ENCODE results near the gene CCRL2. TPM values are rescaled to one million over a fixed set of nuclear protein-coding genes. Genes with fewer than 3 reads are reported as not detected.

Gene CCRL2
- total RNA-seq, 1 donor from 2014 or later, result not detected

DNA sequence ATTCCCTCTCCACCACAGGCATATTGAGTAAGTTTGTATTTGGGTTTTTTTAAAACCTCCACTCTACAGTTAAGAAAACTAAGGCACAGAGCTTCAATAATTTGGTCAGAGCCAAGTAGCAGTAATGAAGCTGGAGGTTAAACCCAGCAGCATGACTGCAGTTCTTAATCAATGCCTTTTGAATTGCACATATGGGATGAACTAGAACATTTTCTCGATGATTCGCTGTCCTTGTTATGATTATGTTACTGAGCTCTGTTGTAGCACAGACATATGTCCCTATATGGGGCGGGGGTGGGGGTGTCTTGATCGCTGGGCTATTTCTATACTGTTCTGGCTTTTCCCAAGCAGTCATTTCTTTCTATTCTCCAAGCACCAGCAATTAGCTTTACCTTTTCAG lies 37.9 kb upstream of the CCRL2 start:
- H3F3A ChIP-seq (ENCODE audit: low read depth), result no peaks in the 10 kb centered on the region
- no peak overlapping the region for H3K4me2 ChIP-seq
- H3K27me3 ChIP-seq, result no peaks in the 10 kb centered on the region
- H3K27ac Mint-ChIP-seq, result no peak overlapping the region
- no peak for TF ChIP-seq EZH2 (IDR thresholded peaks at IDR 0.05)
- TF ChIP-seq EZH2phosphoT487 (IDR thresholded peaks at IDR 0.05), result no peak
- TF ChIP-seq, protein P1, sequence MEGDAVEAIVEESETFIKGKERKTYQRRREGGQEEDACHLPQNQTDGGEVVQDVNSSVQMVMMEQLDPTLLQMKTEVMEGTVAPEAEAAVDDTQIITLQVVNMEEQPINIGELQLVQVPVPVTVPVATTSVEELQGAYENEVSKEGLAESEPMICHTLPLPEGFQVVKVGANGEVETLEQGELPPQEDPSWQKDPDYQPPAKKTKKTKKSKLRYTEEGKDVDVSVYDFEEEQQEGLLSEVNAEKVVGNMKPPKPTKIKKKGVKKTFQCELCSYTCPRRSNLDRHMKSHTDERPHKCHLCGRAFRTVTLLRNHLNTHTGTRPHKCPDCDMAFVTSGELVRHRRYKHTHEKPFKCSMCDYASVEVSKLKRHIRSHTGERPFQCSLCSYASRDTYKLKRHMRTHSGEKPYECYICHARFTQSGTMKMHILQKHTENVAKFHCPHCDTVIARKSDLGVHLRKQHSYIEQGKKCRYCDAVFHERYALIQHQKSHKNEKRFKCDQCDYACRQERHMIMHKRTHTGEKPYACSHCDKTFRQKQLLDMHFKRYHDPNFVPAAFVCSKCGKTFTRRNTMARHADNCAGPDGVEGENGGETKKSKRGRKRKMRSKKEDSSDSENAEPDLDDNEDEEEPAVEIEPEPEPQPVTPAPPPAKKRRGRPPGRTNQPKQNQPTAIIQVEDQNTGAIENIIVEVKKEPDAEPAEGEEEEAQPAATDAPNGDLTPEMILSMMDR (IDR thresholded peaks at IDR 0.05), result no peak
- no peak overlapping the region for H2AFZ ChIP-seq (replicated peaks)
- H3K79me2 ChIP-seq (ENCODE audit: low read depth), result no peaks in the 10 kb centered on the region
- no peaks in the 10 kb centered on the region for H3K9me3 Mint-ChIP-seq
- H3K4me3 Mint-ChIP-seq, result no peak overlapping the region
- DNase-seq (ENCODE audit: low spot score), result no peak
- H3K4me1 Mint-ChIP-seq, result no peaks in the 10 kb centered on the region
- H3K27me3 Mint-ChIP-seq (ENCODE audit: insufficient read depth, low read depth), result peaks cover 6% of the 10 kb centered on the region
- H3K36me3 ChIP-seq, result no peaks in the 10 kb centered on the region
- no peaks in the 10 kb centered on the region for H3K36me3 Mint-ChIP-seq
- H3K27ac ChIP-seq, result no peak overlapping the region
- no peaks in the 10 kb centered on the region for H4K20me1 ChIP-seq (ENCODE audit: low read depth)
- H3K4me3 ChIP-seq, result no peak overlapping the region
- H3K4me1 ChIP-seq, result no peaks in the 10 kb centered on the region
- H3K9ac ChIP-seq, result no peak overlapping the region
- no peaks in the 10 kb centered on the region for H3K9me3 ChIP-seq (ENCODE audit: low read depth)

DNA sequence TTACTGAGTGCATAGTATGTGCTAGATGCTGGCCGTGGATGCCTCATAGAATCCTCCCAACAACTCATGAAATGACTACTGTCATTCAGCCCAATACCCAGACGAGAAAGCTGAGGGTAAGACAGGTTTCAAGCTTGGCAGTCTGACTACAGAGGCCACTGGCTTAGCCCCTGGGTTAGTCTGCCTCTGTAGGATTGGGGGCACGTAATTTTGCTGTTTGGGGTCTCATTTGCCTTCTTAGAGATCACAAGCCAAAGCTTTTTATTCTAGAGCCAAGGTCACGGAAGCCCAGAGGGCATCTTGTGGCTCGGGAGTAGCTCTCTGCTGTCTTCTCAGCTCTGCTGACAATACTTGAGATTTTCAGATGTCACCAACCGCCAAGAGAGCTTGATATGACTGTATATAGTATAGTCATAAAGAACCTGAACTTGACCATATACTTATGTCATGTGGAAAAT lies 37.4 kb upstream of the CCRL2 start:
- Histone ChIP-seq H3K4me2 (no peak overlapping the region), H3K27ac (no peak overlapping the region), H2AFZ (replicated peaks) (no peak overlapping the region), H3K79me2 (ENCODE audit: low read depth) (no peaks in the 10 kb centered on the region), H3K4me3 (no peak overlapping the region), H3K9me3 (ENCODE audit: low read depth) (no peaks in the 10 kb centered on the region), H3F3A (ENCODE audit: low read depth) (no peaks in the 10 kb centered on the region), H3K9ac (no peak overlapping the region), H4K20me1 (ENCODE audit: low read depth) (no peaks in the 10 kb centered on the region), H3K36me3 (no peaks in the 10 kb centered on the region), H3K4me1 (no peaks in the 10 kb centered on the region), H3K27me3 (no peaks in the 10 kb centered on the region)
- no peak overlapping the region for H3K4me3 Mint-ChIP-seq
- H3K36me3 Mint-ChIP-seq, result no peaks in the 10 kb centered on the region
- no peak for DNase-seq (ENCODE audit: low spot score)
- no peak overlapping the region for H3K27ac Mint-ChIP-seq
- no peaks in the 10 kb centered on the region for H3K4me1 Mint-ChIP-seq
- H3K9me3 Mint-ChIP-seq, result no peaks in the 10 kb centered on the region
- H3K27me3 Mint-ChIP-seq (ENCODE audit: insufficient read depth, low read depth), result peaks cover 6% of the 10 kb centered on the region
- TF ChIP-seq EZH2 (IDR thresholded peaks at IDR 0.05), result no peak
- TF ChIP-seq, protein P1 (IDR thresholded peaks at IDR 0.05), result no peak
- TF ChIP-seq EZH2phosphoT487 (IDR thresholded peaks at IDR 0.05), result no peak

DNA sequence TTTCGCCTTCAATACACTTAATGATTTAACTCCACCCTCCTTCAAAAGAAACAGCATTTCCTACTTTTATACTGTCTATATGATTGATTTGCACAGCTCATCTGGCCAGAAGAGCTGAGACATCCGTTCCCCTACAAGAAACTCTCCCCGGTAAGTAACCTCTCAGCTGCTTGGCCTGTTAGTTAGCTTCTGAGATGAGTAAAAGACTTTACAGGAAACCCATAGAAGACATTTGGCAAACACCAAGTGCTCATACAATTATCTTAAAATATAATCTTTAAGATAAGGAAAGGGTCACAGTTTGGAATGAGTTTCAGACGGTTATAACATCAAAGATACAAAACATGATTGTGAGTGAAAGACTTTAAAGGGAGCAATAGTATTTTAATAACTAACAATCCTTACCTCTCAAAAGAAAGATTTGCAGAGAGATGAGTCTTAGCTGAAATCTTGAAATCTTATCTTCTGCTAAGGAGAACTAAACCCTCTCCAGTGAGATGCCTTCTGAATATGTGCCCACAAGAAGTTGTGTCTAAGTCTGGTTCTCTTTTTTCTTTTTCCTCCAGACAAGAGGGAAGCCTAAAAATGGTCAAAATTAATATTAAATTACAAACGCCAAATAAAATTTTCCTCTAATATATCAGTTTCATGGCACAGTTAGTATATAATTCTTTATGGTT lies 36.1 kb upstream of the CCRL2 start, which contains the start of gene CCR5:
TSS of gene CCR5 (plus strand) at position 108 of the 680 bp plus-strand sequence. CDS start 1,957 bp downstream, outside the sequence.
- H3K27me3 ChIP-seq, result no peaks in the 10 kb centered on the region
- Mint-ChIP-seq H3K36me3 (no peaks in the 10 kb centered on the region), H3K4me1 (no peaks in the 10 kb centered on the region), H3K27me3 (ENCODE audit: insufficient read depth, low read depth) (peaks cover 3% of the 10 kb centered on the region), H3K27ac (no peak within 1 kb of the TSS), H3K9me3 (no peaks in the 10 kb centered on the region), H3K4me3 (no peak within 1 kb of the TSS)
- no peaks in the 10 kb centered on the region for H3K36me3 ChIP-seq
- no peaks in the 10 kb centered on the region for H3F3A ChIP-seq (ENCODE audit: low read depth)
- TF ChIP-seq, protein P1 (IDR thresholded peaks at IDR 0.05), result no peak
- TF ChIP-seq EZH2 (IDR thresholded peaks at IDR 0.05), result no peak
- TF ChIP-seq EZH2phosphoT487 (IDR thresholded peaks at IDR 0.05), result no peak
- no peaks in the 10 kb centered on the region for H3K79me2 ChIP-seq (ENCODE audit: low read depth)
- no peak within 1 kb of the TSS for H2AFZ ChIP-seq (replicated peaks)
- H3K4me1 ChIP-seq, result no peaks in the 10 kb centered on the region
- no peak within 1 kb of the TSS for H3K9ac ChIP-seq
- H4K20me1 ChIP-seq (ENCODE audit: low read depth), result no peaks in the 10 kb centered on the region
- DNase-seq (ENCODE audit: low spot score), result no peak
- no peak within 1 kb of the TSS for H3K4me3 ChIP-seq
- no peak within 1 kb of the TSS for H3K27ac ChIP-seq
- no peaks in the 10 kb centered on the region for H3K9me3 ChIP-seq (ENCODE audit: low read depth)
- H3K4me2 ChIP-seq, result no peak within 1 kb of the TSS

Data from neural progenitor cell (in vitro differentiated cells).